ENCODE data around the gene TMEM201. TPM values are rescaled to one million over a fixed set of nuclear protein-coding genes. Genes with fewer than 3 reads are reported as not detected.

Gene TMEM201
- total and polyA plus RNA-seq, 4 donors, result 1.5 to 3.5 (median 2.9) TPM

DNA sequence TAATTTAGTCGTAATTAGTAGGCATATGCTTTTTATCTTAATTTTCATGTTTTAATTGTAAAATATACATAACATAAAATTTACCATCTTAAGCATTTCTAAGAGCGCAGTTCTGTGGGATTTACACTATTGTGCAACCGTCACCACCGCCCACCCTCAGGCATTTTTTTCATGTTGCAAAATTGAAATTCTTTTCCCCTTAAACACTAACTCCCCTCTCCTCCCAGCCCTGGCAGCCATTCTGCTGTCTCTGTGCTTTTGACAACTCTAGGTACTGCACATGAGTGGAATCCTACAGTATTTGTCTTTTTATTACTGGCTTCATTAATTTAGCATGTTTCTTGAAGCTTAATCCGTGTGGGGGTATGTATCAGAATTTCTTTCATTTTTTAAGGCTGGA is 70.6 kb downstream of the TMEM201 start:
- no peaks in the 10 kb centered on the region for H3K27me3 ChIP-seq (ENCODE audit: control insufficient read depth in 4 of 4, insufficient read depth in 4 of 4, low read length in 3 of 4)
- TF ChIP-seq, protein P1, sequence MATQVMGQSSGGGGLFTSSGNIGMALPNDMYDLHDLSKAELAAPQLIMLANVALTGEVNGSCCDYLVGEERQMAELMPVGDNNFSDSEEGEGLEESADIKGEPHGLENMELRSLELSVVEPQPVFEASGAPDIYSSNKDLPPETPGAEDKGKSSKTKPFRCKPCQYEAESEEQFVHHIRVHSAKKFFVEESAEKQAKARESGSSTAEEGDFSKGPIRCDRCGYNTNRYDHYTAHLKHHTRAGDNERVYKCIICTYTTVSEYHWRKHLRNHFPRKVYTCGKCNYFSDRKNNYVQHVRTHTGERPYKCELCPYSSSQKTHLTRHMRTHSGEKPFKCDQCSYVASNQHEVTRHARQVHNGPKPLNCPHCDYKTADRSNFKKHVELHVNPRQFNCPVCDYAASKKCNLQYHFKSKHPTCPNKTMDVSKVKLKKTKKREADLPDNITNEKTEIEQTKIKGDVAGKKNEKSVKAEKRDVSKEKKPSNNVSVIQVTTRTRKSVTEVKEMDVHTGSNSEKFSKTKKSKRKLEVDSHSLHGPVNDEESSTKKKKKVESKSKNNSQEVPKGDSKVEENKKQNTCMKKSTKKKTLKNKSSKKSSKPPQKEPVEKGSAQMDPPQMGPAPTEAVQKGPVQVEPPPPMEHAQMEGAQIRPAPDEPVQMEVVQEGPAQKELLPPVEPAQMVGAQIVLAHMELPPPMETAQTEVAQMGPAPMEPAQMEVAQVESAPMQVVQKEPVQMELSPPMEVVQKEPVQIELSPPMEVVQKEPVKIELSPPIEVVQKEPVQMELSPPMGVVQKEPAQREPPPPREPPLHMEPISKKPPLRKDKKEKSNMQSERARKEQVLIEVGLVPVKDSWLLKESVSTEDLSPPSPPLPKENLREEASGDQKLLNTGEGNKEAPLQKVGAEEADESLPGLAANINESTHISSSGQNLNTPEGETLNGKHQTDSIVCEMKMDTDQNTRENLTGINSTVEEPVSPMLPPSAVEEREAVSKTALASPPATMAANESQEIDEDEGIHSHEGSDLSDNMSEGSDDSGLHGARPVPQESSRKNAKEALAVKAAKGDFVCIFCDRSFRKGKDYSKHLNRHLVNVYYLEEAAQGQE (IDR thresholded peaks at IDR 0.05), result no peak
- TF ChIP-seq FOXA1 (IDR thresholded peaks at IDR 0.05) (no peak), CTCF (IDR thresholded peaks at IDR 0.05; ENCODE audit: low read depth, low read length, missing input control) (no peak), RXRA (IDR thresholded peaks at IDR 0.05) (no peak), EGR1 (IDR thresholded peaks at IDR 0.05; ENCODE audit: low read depth in 2 of 2) (no peak), HNF4G (IDR thresholded peaks at IDR 0.05) (no peak), RAD21 (IDR thresholded peaks at IDR 0.05) (no peak)
- H3K36me3 ChIP-seq (ENCODE audit: control insufficient read depth in 4 of 4, insufficient read depth in 3 of 4, low read depth in 1 of 4, low read length in 3 of 4), result no peaks in the 10 kb centered on the region
- no peak overlapping the region for H3K27ac ChIP-seq (ENCODE audit: low read depth in 1 of 2, low read length in 2 of 2)
- H3K4me1 ChIP-seq (ENCODE audit: control insufficient read depth in 4 of 4, insufficient read depth in 4 of 4, low read length in 3 of 4), result peaks cover 0 to 3% (median 1%) of the 10 kb centered on the region in 4 donors
- H3K9ac ChIP-seq (ENCODE audit: low read depth in 1 of 2, low read length in 2 of 2), result no peak overlapping the region
- WGBS, result 74% methylated on average over 5 of the region's 5 CpGs
- DNase-seq (ENCODE audit: low spot score), result no peak
- H3K4me3 ChIP-seq (ENCODE audit: low read depth in 1 of 3, low read length in 3 of 3), result no peak overlapping the region
- no peaks in the 10 kb centered on the region for H3K9me3 ChIP-seq (ENCODE audit: control insufficient read depth in 4 of 4, low read length in 3 of 4)

DNA sequence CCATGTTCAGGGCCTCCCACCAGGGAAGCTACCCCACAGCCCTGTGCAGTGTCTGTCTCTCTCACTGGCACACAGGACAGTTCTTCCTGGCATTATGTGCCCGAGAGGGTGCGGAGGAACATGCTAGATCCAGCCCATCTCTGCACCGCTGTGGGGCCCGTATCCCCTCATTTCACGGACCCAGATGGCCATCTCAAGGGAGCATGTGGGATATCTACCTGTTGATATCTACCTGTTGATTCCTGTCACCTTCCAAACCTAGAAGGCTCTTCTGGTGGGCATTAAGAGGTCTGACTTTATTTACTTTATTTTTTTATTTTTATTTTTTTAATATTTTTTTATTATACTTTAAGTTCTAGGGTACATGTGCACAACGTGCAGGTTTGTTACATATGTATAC is 74.5 kb downstream of the TMEM201 start:
- H3K4me3 ChIP-seq (ENCODE audit: low read depth in 1 of 3, low read length in 3 of 3), result no peak overlapping the region
- WGBS, result 86% methylated on average over 6 of the region's 6 CpGs
- H3K36me3 ChIP-seq (ENCODE audit: control insufficient read depth in 4 of 4, insufficient read depth in 3 of 4, low read depth in 1 of 4, low read length in 3 of 4), result no peaks in the 10 kb centered on the region
- no peaks in the 10 kb centered on the region for H3K9me3 ChIP-seq (ENCODE audit: control insufficient read depth in 4 of 4, low read length in 3 of 4)
- H3K9ac ChIP-seq (ENCODE audit: low read depth in 1 of 2, low read length in 2 of 2), result no peak overlapping the region
- DNase-seq (ENCODE audit: low spot score), result no peak
- no peak for TF ChIP-seq TAF1 (conservative IDR thresholded peaks at IDR 0.05)
- no peak for TF ChIP-seq RAD21 (IDR thresholded peaks at IDR 0.05)
- TF ChIP-seq GABPA (IDR thresholded peaks at IDR 0.05 in 1 of 2, conservative IDR thresholded peaks at IDR 0.05 in 1 of 2), result no peak
- TF ChIP-seq, protein P1 (IDR thresholded peaks at IDR 0.05), result no peak
- no peak for TF ChIP-seq CTCF (IDR thresholded peaks at IDR 0.05; ENCODE audit: low read depth, low read length, missing input control)
- TF ChIP-seq, protein P2, sequence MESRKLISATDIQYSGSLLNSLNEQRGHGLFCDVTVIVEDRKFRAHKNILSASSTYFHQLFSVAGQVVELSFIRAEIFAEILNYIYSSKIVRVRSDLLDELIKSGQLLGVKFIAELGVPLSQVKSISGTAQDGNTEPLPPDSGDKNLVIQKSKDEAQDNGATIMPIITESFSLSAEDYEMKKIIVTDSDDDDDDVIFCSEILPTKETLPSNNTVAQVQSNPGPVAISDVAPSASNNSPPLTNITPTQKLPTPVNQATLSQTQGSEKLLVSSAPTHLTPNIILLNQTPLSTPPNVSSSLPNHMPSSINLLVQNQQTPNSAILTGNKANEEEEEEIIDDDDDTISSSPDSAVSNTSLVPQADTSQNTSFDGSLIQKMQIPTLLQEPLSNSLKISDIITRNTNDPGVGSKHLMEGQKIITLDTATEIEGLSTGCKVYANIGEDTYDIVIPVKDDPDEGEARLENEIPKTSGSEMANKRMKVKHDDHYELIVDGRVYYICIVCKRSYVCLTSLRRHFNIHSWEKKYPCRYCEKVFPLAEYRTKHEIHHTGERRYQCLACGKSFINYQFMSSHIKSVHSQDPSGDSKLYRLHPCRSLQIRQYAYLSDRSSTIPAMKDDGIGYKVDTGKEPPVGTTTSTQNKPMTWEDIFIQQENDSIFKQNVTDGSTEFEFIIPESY (IDR thresholded peaks at IDR 0.05), result no peak
- no peak for TF ChIP-seq YY1 (IDR thresholded peaks at IDR 0.05)
- TF ChIP-seq RXRA (IDR thresholded peaks at IDR 0.05), result no peak
- no peak for TF ChIP-seq SP1 (IDR thresholded peaks at IDR 0.05)
- peaks cover 0 to 3% (median 1%) of the 10 kb centered on the region in 4 donors for H3K4me1 ChIP-seq (ENCODE audit: control insufficient read depth in 4 of 4, insufficient read depth in 4 of 4, low read length in 3 of 4)
- H3K27ac ChIP-seq (ENCODE audit: low read depth in 1 of 2, low read length in 2 of 2), result no peak overlapping the region
- H3K27me3 ChIP-seq (ENCODE audit: control insufficient read depth in 4 of 4, insufficient read depth in 4 of 4, low read length in 3 of 4), result no peaks in the 10 kb centered on the region
